Vagina (tissue), 2 donors: ENCODE measurements around the gene CTDSP1.

ENCODE experiments used
- POLR2A ChIP-seq, 2 donors: fragments of 450-650 bp; IDR thresholded peaks; one replicate each; pipeline ENCODE4 v1.6.1; 2017; ENCODE audit warnings: antibody characterized with exemption in 2 of 2, mild to moderate bottlenecking in 2 of 2, moderate library complexity in 2 of 2
- POLR2AphosphoS5 ChIP-seq, 2 donors: sonication (generic); formaldehyde crosslinking; IDR thresholded peaks; one replicate each; pipeline ENCODE4 v1.9.0; 2017; ENCODE audit warnings: antibody characterized with exemption in 2 of 2, mild to moderate bottlenecking in 2 of 2, low read depth in 1 of 2; ENCODE audit not compliant: insufficient read depth in 1 of 2

DNA sequence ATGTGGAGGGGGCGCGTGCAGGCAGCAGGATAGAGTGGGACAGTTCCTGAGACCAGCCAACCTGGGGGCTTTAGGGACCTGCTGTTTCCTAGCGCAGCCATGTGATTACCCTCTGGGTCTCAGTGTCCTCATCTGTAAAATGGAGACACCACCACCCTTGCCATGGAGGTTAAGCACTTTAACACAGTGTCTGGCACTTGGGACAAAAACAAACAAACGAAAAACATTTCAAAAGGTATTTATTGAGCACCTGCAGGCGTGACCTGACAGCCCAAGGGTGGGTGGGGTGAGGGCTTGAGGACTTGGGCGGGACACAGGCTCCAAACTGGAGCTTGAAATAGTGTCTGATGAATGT lies 4.6 kb upstream of the CTDSP1 start:
- TF ChIP-seq POLR2A (IDR thresholded peaks at IDR 0.05) (no peak), POLR2AphosphoS5 (IDR thresholded peaks at IDR 0.05; ENCODE audit: insufficient read depth in 1 of 2, low read depth in 1 of 2) (no peak)
